Measurements from ENCODE around the gene ZDHHC9. TPM values are rescaled to one million over a fixed set of nuclear protein-coding genes. Genes with fewer than 3 reads are reported as not detected.

Gene ZDHHC9
- total and polyA plus RNA-seq, 3 donors from 2014 or later: 6.9 to 9.4 (median 7.3) TPM

GRCh38 chrX:129771266-129771995 lies 72.3 kb downstream of the ZDHHC9 start:
- Histone ChIP-seq H3K27ac (no peak overlapping the region), H3K4me3 (no peak overlapping the region), H3K36me3 (ENCODE audit: low read depth, missing control alignments) (no peaks in the 10 kb centered on the region), H3K9me3 (no peaks in the 10 kb centered on the region), H3K4me1 (no peaks in the 10 kb centered on the region), H3K27me3 (no peaks in the 10 kb centered on the region)
- no peak for DNase-seq
- intact Hi-C loops (cut with DNase I; ENCODE audit: low total_unique reads): no loop called here
- TF ChIP-seq POLR2A (IDR thresholded peaks at IDR 0.05) (no peak), CTCF (IDR thresholded peaks at IDR 0.05) (no peak)
- 87 to 90% methylated on average over 13 to 14 of the region's 14 CpGs for WGBS, 2 donors

GRCh38 chrX:129769467-129770154 lies 74.1 kb downstream of the ZDHHC9 start:
- intact Hi-C loops (cut with DNase I; ENCODE audit: low total_unique reads): no loop called here

GRCh38 chrX:129768586-129769466 lies 74.9 kb downstream of the ZDHHC9 start:
- TF ChIP-seq CTCF (IDR thresholded peaks at IDR 0.05) (no peak), POLR2A (IDR thresholded peaks at IDR 0.05) (no peak)
- 93 to 97% methylated on average over 4 to 8 of the region's 8 CpGs for WGBS, 2 donors
- DNase-seq: no peak
- no peak overlapping the region for H3K27ac ChIP-seq
- no peaks in the 10 kb centered on the region for H3K27me3 ChIP-seq
- H3K9me3 ChIP-seq: no peaks in the 10 kb centered on the region
- intact Hi-C loops (cut with DNase I; ENCODE audit: low total_unique reads): no loop called here
- no peak overlapping the region for H3K4me3 ChIP-seq
- no peaks in the 10 kb centered on the region for H3K4me1 ChIP-seq
- H3K36me3 ChIP-seq (ENCODE audit: low read depth, missing control alignments): no peaks in the 10 kb centered on the region

More at GRCh38 chrX:129769467-129770154, 74.1 kb downstream of the ZDHHC9 start:
- TF ChIP-seq CTCF (IDR thresholded peaks at IDR 0.05): no peak
- no peak for TF ChIP-seq POLR2A (IDR thresholded peaks at IDR 0.05)
- no peak overlapping the region for H3K4me3 ChIP-seq
- no peak overlapping the region for H3K27ac ChIP-seq
- H3K9me3 ChIP-seq: no peaks in the 10 kb centered on the region
- no peak for DNase-seq
- H3K27me3 ChIP-seq: no peaks in the 10 kb centered on the region
- H3K4me1 ChIP-seq: no peaks in the 10 kb centered on the region
- WGBS, 2 donors: 61 to 76% methylated on average over 8 to 9 of the region's 9 CpGs
- no peaks in the 10 kb centered on the region for H3K36me3 ChIP-seq (ENCODE audit: low read depth, missing control alignments)

- no peaks in the 10 kb centered on the region for H3K27me3 ChIP-seq
- intact Hi-C loops (cut with DNase I; ENCODE audit: low total_unique reads): no loop called here
- no peaks in the 10 kb centered on the region for H3K9me3 ChIP-seq
- H3K36me3 ChIP-seq (ENCODE audit: low read depth, missing control alignments): no peaks in the 10 kb centered on the region
- no peak for DNase-seq
- no peaks in the 10 kb centered on the region for H3K4me1 ChIP-seq
- H3K27ac ChIP-seq: no peak overlapping the region
- 95 to 100% methylated on average over 4 to 8 of the region's 8 CpGs for WGBS, 2 donors
- H3K4me3 ChIP-seq: no peak overlapping the region
- TF ChIP-seq CTCF (IDR thresholded peaks at IDR 0.05): no peak
- no peak for TF ChIP-seq POLR2A (IDR thresholded peaks at IDR 0.05)
Measured at GRCh38 chrX:129768186-129768585, 75.5 kb downstream of the ZDHHC9 start.
